Transverse colon (tissue), 4 donors: ENCODE data around the gene HDAC1. TPM values are rescaled to one million over a fixed set of nuclear protein-coding genes. Genes with fewer than 3 reads are reported as not detected.

Experiments used
- DNase-seq: peaks from one replicate; pipeline ENCODE4 v3.0.0-alpha.2; 2019
- H3K27ac ChIP-seq, 4 donors: fragments of 200-600 bp; sonication (generic); 2 replicates each; pipeline ENCODE4 v1.5.1; 2016 to 2018; ENCODE audit warnings: inconsistent platforms in 4 of 4
- H3K27me3 ChIP-seq: fragments of 200-600 bp; sonication (generic); 2 replicates; pipeline ENCODE4 v1.5.1; 2017; ENCODE audit warnings: inconsistent platforms
- H3K36me3 ChIP-seq, 4 donors: fragments of 200-600 bp; sonication (generic); 2 replicates each; pipeline ENCODE4 v1.5.1; 2017 to 2019; ENCODE audit warnings: inconsistent platforms in 4 of 4
- H3K4me1 ChIP-seq, 4 donors: fragments of 200-600 bp; sonication (generic); 2 replicates each; pipeline ENCODE4 v1.5.1; 2017 to 2020; ENCODE audit warnings: inconsistent platforms in 4 of 4
- H3K4me3 ChIP-seq, 4 donors: fragments of 200-600 bp; sonication (generic); 1 replicate in 1 of 4; 2 replicates in 3 of 4; pipeline versions ENCODE4 v1.5.1 to v1.6.1; 2017 to 2019; ENCODE audit warnings: inconsistent platforms in 4 of 4
- H3K9me3 ChIP-seq, 2 donors: fragments of 200-600 bp; sonication (generic); 2 replicates each; pipeline ENCODE4 v1.5.1; 2017 to 2019; ENCODE audit warnings: inconsistent platforms in 2 of 2
- CTCF ChIP-seq, 5 experiments: fragments of 200-600 bp in 3 of 5; fragments of 450-650 bp in 2 of 5; sonication (generic) in 3 of 5; IDR thresholded peaks; 1 replicate in 2 of 5; 2 replicates in 3 of 5; pipeline ENCODE4 v1.5.1; 2016 to 2017; ENCODE audit warnings: antibody characterized with exemption in 5 of 5, inconsistent platforms in 3 of 5, mild to moderate bottlenecking in 2 of 5, moderate library complexity in 1 of 5
- EP300 ChIP-seq: sonication (generic); formaldehyde crosslinking; IDR thresholded peaks from one replicate; pipeline ENCODE4 v1.6.1; 2017; ENCODE audit warnings: antibody characterized with exemption, low read depth
- POLR2A ChIP-seq: fragments of 450-650 bp; IDR thresholded peaks from one replicate; pipeline ENCODE4 v1.6.1; 2016; ENCODE audit warnings: antibody characterized with exemption, mild to moderate bottlenecking, moderate library complexity
- POLR2AphosphoS5 ChIP-seq, 3 donors: sonication (generic); formaldehyde crosslinking; IDR thresholded peaks; one replicate each; pipeline ENCODE4 v1.6.1; 2016; ENCODE audit warnings: antibody characterized with exemption in 3 of 3
- WGBS, 2 donors: methylation state at CpG; one replicate each; pipeline ENCODE4 v1.1.5; 2018; ENCODE audit warnings: low coverage in 1 of 2; 5-methylcytosine and 5-hydroxymethylcytosine counted together
- in situ Hi-C, 4 donors: fragments of 200-750 bp; cut with MboI; loops; one replicate each; pipeline versions ENCODE4 v1.15.0 to v1.15.1; 2017; ENCODE audit warnings: low sequenced_read_pairs in 3 of 4, low pct_ligation_motif_present in 1 of 4, low pct_unique_long_range_greater_than_20kb in 1 of 4
- intact Hi-C: fragments of 100-400 bp; cut with DNase I; formaldehyde crosslinking; loops from one replicate; pipeline ENCODE4 v1.15.1; 2023; ENCODE audit warnings: low total_unique reads
- total RNA-seq, 4 donors: library from RNA; depleted of rRNA; stranded (reverse); fragments of >200 nt; gene quantifications; one replicate each; pipeline ENCODE4 v1.1.0, GENCODE V29; 2016

Gene HDAC1
- total RNA-seq, 4 donors from 2014 or later, result 85.2 to 218 (median 174) TPM

GRCh38 chr1:32331549-32331948, 39.7 kb downstream of the HDAC1 start:
- no peak for DNase-seq
- TF ChIP-seq POLR2A, result no peak
- no peak for TF ChIP-seq EP300
- no peak for TF ChIP-seq CTCF (IDR thresholded peaks at IDR 0.05)
- TF ChIP-seq POLR2AphosphoS5 (IDR thresholded peaks at IDR 0.05), result no peak
- peaks cover 0 to 37% (median 18%) of the 10 kb centered on the region in 4 donors for H3K36me3 ChIP-seq
- peaks cover 9 to 34% (median 24%) of the 10 kb centered on the region in 4 donors for H3K4me1 ChIP-seq
- in situ Hi-C loops, result no loop called here
- H3K27ac ChIP-seq, result no peak overlapping the region
- H3K9me3 ChIP-seq, result no peaks in the 10 kb centered on the region
- 93% methylated on average over 12 of the region's 12 CpGs; no CpG with 5 or more reads in 1 of the 2 donors for WGBS, 2 donors
- H3K27me3 ChIP-seq, result no peaks in the 10 kb centered on the region
- H3K4me3 ChIP-seq, result no peak overlapping the region
- intact Hi-C loops, result no loop called here

GRCh38 chr1:32332290-32333079, 40.6 kb downstream of the HDAC1 start:
- H3K27me3 ChIP-seq, result no peaks in the 10 kb centered on the region
- peaks cover 0 to 28% (median 13%) of the 10 kb centered on the region in 4 donors for H3K36me3 ChIP-seq
- peak; percentile 55 for DNase-seq
- no peak for TF ChIP-seq EP300
- no peak for TF ChIP-seq CTCF (IDR thresholded peaks at IDR 0.05)
- peak in 1 of 3 donors; percentile 15 for TF ChIP-seq POLR2AphosphoS5 (IDR thresholded peaks at IDR 0.05)
- TF ChIP-seq POLR2A, result no peak
- 48% methylated on average over 3 of the region's 3 CpGs; no CpG with 5 or more reads in 1 of the 2 donors for WGBS, 2 donors
- peak overlapping the region; percentile 17 to 91 (median 33) for H3K27ac ChIP-seq
- no peaks in the 10 kb centered on the region for H3K9me3 ChIP-seq
- H3K4me3 ChIP-seq, result no peak overlapping the region
- intact Hi-C loops (no loop called here), in situ Hi-C loops (no loop called here)
- peaks cover 16 to 43% (median 31%) of the 10 kb centered on the region in 4 donors for H3K4me1 ChIP-seq

- TF ChIP-seq POLR2AphosphoS5 (IDR thresholded peaks at IDR 0.05) (no peak), CTCF (IDR thresholded peaks at IDR 0.05) (no peak), EP300 (no peak), POLR2A (no peak)
- peaks cover 16 to 51% (median 40%) of the 10 kb centered on the region in 4 donors for H3K4me1 ChIP-seq
- H3K9me3 ChIP-seq, result no peaks in the 10 kb centered on the region
- no peak overlapping the region for H3K4me3 ChIP-seq
- in situ Hi-C loops (no loop called here), intact Hi-C loops (no loop called here)
- H3K27me3 ChIP-seq, result no peaks in the 10 kb centered on the region
- WGBS, 2 donors, result 53 to 65% methylated on average over 2 to 3 of the region's 3 CpGs
- peaks cover 0 to 20% (median 9%) of the 10 kb centered on the region in 4 donors for H3K36me3 ChIP-seq
- no peak for DNase-seq
- H3K27ac ChIP-seq, result peak overlapping the region; percentile 17 to 91 (median 33)
These were observed 41.5 kb downstream of the HDAC1 start for GRCh38 chr1:32333251-32333963.

- H3K27me3 ChIP-seq, result no peaks in the 10 kb centered on the region
- no peaks in the 10 kb centered on the region for H3K9me3 ChIP-seq
- intact Hi-C loops (no loop called here), in situ Hi-C loops (no loop called here)
- DNase-seq, result peak; percentile 15
- H3K36me3 ChIP-seq, result peaks cover 0 to 15% (median 5%) of the 10 kb centered on the region in 4 donors
- H3K4me3 ChIP-seq, result peak overlapping the region in 3 of 4 donors; percentile 87 to 90 (median 89)
- WGBS, 2 donors, result 46% methylated on average over 9 of the region's 9 CpGs; no CpG with 5 or more reads in 1 of the 2 donors
- peak overlapping the region; percentile 84 to 91 (median 86) for H3K27ac ChIP-seq
- peaks cover 16 to 61% (median 43%) of the 10 kb centered on the region in 4 donors for H3K4me1 ChIP-seq
- TF ChIP-seq EP300 (no peak), CTCF (IDR thresholded peaks at IDR 0.05) (no peak), POLR2A (no peak), POLR2AphosphoS5 (IDR thresholded peaks at IDR 0.05) (no peak)
These were observed 42.5 kb downstream of the HDAC1 start for GRCh38 chr1:32334274-32334861.
